GM04503 (cell line): ENCODE results near the gene ABCA9.
"Not testable (repeated sequence)": the region's sequence is repeated elsewhere in the genome, so short reads cannot be mapped to it uniquely, and the experiment has no call there.

Experiments used
- DNase-seq: peaks from one replicate; pipeline ENCODE4 v3.0.0-alpha.2; 2012; ENCODE audit warnings: low read depth

The ABCA9 gene

GRCh38 chr17:69042308-69042707 lies 18.4 kb downstream of the ABCA9 start:
- no peak for DNase-seq

GRCh38 chr17:69031839-69032238 lies 28.9 kb downstream of the ABCA9 start:
- no peak for DNase-seq

- DNase-seq = no peak
These were observed 30.6 kb downstream of the ABCA9 start for GRCh38 chr17:69030169-69030568.

GRCh38 chr17:69018687-69019086 lies 42.0 kb downstream of the ABCA9 start:
- DNase-seq = no peak

GRCh38 chr17:69018022-69018615 lies 42.6 kb downstream of the ABCA9 start:
- DNase-seq = no peak

- no peak for DNase-seq
These were observed 45.1 kb downstream of the ABCA9 start for GRCh38 chr17:69015631-69016030.

GRCh38 chr17:69012895-69013805 lies 47.6 kb downstream of the ABCA9 start:
- DNase-seq = peak; percentile 8

GRCh38 chr17:69009930-69010329 lies 50.8 kb downstream of the ABCA9 start:
- no peak for DNase-seq

GRCh38 chr17:69004759-69005158 lies 56.0 kb downstream of the ABCA9 start:
- DNase-seq = not testable (repeated sequence)

GRCh38 chr17:68999743-69000142 lies 61.0 kb downstream of the ABCA9 start:
- not testable (repeated sequence) for DNase-seq

- no peak for DNase-seq
These were observed 67.6 kb downstream of the ABCA9 start for GRCh38 chr17:68993112-68993511.

GRCh38 chr17:68987966-68988365 lies 72.8 kb downstream of the ABCA9 start:
- DNase-seq = no peak

GRCh38 chr17:68981288-68981687 lies 79.4 kb downstream of the ABCA9 start:
- DNase-seq = peak; percentile 78

- no peak for DNase-seq
These were observed 87.5 kb downstream of the ABCA9 start for GRCh38 chr17:68973098-68973846.

- no peak for DNase-seq
These were observed 88.5 kb downstream of the ABCA9 start for GRCh38 chr17:68972119-68972704.

GRCh38 chr17:68969101-68969500 lies 91.6 kb downstream of the ABCA9 start:
- DNase-seq = no peak

- no peak for DNase-seq
These were observed 96.8 kb downstream of the ABCA9 start for GRCh38 chr17:68963958-68964357.

GRCh38 chr17:68961214-68961882 lies 99.4 kb downstream of the ABCA9 start:
- no peak for DNase-seq

- DNase-seq = not testable (repeated sequence)
These were observed 101.6 kb downstream of the ABCA9 start for GRCh38 chr17:68959117-68959516.

GRCh38 chr17:68957944-68958343 lies 102.8 kb downstream of the ABCA9 start:
- DNase-seq = no peak

- DNase-seq = no peak
These were observed 105.4 kb downstream of the ABCA9 start, which contains the start of gene ABCA8 for GRCh38 chr17:68955181-68955841. Gene ABCA8 (minus strand): TSS chr17:68955392. CDS start chr17:68942034, 13,358 bp downstream.
